Ascending aorta (tissue), 2 donors: ENCODE measurements around the gene TMEM132A. TPM values are rescaled to one million over a fixed set of nuclear protein-coding genes. Genes with fewer than 3 reads are reported as not detected.

ENCODE experiments used
- DNase-seq, 2 donors: peaks; one replicate each; pipeline ENCODE4 v3.0.0-alpha.2; 2019; ENCODE audit warnings: low spot score in 2 of 2
- H3K27ac ChIP-seq, 2 donors: fragments of 200-600 bp; sonication (generic); one replicate each; pipeline ENCODE4 v1.5.1; 2016 to 2017; ENCODE audit warnings: mild to moderate bottlenecking in 1 of 2
- H3K27me3 ChIP-seq: fragments of 200-600 bp; sonication (generic); one replicate; pipeline ENCODE4 v1.5.1; 2017
- H3K36me3 ChIP-seq, 2 donors: fragments of 200-600 bp; sonication (generic); one replicate each; pipeline ENCODE4 v1.5.1; 2016
- H3K4me1 ChIP-seq, 2 donors: fragments of 200-600 bp; sonication (generic); one replicate each; pipeline ENCODE4 v1.5.1; 2016 to 2017; ENCODE audit warnings: mild to moderate bottlenecking in 1 of 2
- H3K4me3 ChIP-seq, 2 donors: fragments of 200-600 bp; sonication (generic); one replicate each; pipeline ENCODE4 v1.5.1; 2016 to 2017; ENCODE audit warnings: mild to moderate bottlenecking in 1 of 2
- H3K9me3 ChIP-seq, 2 donors: fragments of 200-600 bp; sonication (generic); one replicate each; pipeline ENCODE4 v1.5.1; 2016
- CTCF ChIP-seq, 3 experiments: fragments of 200-600 bp in 2 of 3; fragments of 450-650 bp in 1 of 3; sonication (generic) in 2 of 3; IDR thresholded peaks; one replicate each; pipeline ENCODE4 v1.5.1; 2016 to 2019; ENCODE audit warnings: antibody characterized with exemption in 3 of 3, mild to moderate bottlenecking in 1 of 3, moderate library complexity in 1 of 3
- intact Hi-C: fragments of 100-400 bp; cut with DNase I; formaldehyde crosslinking; loops from one replicate; pipeline ENCODE4 v1.15.1; 2023
- total RNA-seq: library from RNA; depleted of rRNA; stranded (reverse); fragments of >200 nt; gene quantifications from one replicate; pipeline ENCODE4 v1.1.0, GENCODE V29; 2016

The TMEM132A gene
- total RNA-seq, 1 donor from 2014 or later, result 18.9 TPM

DNA sequence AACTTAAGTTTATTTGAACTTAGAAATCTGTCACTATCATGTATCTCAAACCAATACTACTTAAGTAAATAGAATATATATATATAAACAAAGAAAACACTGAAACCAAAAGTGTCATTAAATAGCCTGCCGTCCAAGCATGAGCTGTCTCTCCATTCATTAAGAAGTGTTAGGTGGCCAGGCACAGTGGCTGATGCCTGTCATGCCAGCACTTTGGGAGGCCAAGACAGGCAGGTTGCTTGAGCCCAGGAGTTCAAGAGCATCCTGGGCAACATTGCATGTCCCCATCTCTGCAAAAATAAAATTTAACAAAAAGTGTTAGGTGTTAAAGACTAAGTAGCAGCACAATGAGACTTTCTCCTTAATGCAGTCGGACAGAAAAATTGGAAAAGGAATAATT lies 61.2 kb downstream of the TMEM132A start:
- no peak for DNase-seq
- no peaks in the 10 kb centered on the region for H3K9me3 ChIP-seq
- no peak for TF ChIP-seq CTCF (IDR thresholded peaks at IDR 0.05)
- no peak overlapping the region for H3K27ac ChIP-seq
- H3K27me3 ChIP-seq, result no peaks in the 10 kb centered on the region
- no peaks in the 10 kb centered on the region for H3K36me3 ChIP-seq
- intact Hi-C loops, result no loop called here
- no peak overlapping the region for H3K4me3 ChIP-seq
- no peaks in the 10 kb centered on the region for H3K4me1 ChIP-seq

DNA sequence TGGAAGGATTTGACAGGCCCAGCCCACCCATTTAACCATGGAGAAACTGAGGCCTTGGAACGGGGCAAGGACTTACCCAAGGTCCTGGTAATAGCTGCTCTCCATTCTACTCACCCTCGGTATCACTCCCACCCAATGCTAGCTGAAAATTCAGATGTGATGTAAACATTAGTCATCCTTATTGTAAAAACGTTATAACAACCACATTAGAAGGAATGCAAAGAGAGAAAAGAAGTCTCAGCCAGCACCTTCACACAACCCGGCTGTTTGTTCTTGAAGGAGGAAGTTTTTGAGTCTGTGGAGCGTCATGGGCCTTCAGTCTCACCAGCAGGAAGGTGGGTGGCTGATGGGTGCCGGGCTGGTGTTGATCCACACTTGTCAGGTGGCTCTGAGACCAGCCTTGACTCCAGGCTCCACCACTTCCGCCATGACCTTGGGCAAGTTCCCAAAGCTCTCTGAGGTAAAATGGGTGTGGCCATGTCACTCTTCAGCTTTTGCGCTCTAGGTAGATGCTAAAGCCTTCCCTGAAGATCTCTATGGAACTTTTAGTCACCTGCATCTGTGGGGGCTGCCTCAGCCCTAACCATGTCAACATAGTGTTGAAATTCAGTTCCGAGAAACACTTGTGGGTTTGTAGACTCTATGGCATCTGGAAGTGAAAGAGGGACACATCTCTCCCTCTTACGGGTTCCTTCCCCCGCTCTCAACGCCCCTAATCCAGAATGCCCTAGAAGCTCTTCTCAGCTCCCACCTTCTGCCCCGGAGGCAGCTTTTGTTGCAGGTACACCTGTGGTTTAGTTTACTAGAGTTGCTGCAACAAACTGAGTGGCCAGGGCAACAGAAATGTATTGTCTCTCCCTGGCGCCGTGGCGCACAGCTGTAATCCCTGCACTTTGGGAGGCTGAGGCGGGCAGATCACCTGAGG lies 62.0 kb downstream of the TMEM132A start:
- Histone ChIP-seq H3K4me1 (no peaks in the 10 kb centered on the region), H3K9me3 (no peaks in the 10 kb centered on the region), H3K27ac (no peak overlapping the region), H3K4me3 (no peak overlapping the region), H3K36me3 (no peaks in the 10 kb centered on the region), H3K27me3 (no peaks in the 10 kb centered on the region)
- no peak for TF ChIP-seq CTCF (IDR thresholded peaks at IDR 0.05)
- intact Hi-C loops, result no loop called here
- DNase-seq, result no peak

Other genes starting within 250 kb of the TMEM132A start
- gene MS4A8, start 224.8 kb upstream of the TMEM132A start, total RNA-seq, result not detected
- gene MS4A18, start 199.7 kb upstream of the TMEM132A start, total RNA-seq, result not detected
- not detected for gene MS4A15, start 167.6 kb upstream of the TMEM132A start, total RNA-seq
- not detected for gene MS4A10, start 139.1 kb upstream of the TMEM132A start, total RNA-seq
- gene CCDC86, start 82.3 kb upstream of the TMEM132A start, total RNA-seq, result 16.0 TPM
- not detected for gene PTGDR2, start 68.5 kb upstream of the TMEM132A start, total RNA-seq
- gene ZP1, start 56.9 kb upstream of the TMEM132A start, total RNA-seq, result not detected
- gene PRPF19, start 17.9 kb upstream of the TMEM132A start, total RNA-seq, result 61.6 TPM
- gene TMEM109, start 10.3 kb upstream of the TMEM132A start, total RNA-seq, result 238 TPM
- gene SLC15A3, start 27.7 kb downstream of the TMEM132A start, total RNA-seq, result 27.1 TPM
- not detected for gene CD6, start 47.2 kb downstream of the TMEM132A start, total RNA-seq
- gene CD5, start 178.0 kb downstream of the TMEM132A start, total RNA-seq, result 1.3 TPM
- 25.8 TPM for gene VPS37C, start 237.0 kb downstream of the TMEM132A start, total RNA-seq